PC-9 (cell line): ENCODE data around the gene CISTR.

Experiments
- CTCF ChIP-seq: fragments of 200-600 bp; sonication (generic); conservative IDR thresholded peaks from 2 replicates; pipeline ENCODE4 v1.6.1; 2017; ENCODE audit warnings: mixed run types, antibody characterized with exemption, mild to moderate bottlenecking, moderate library complexity
- EZH2 ChIP-seq: fragments of 200-600 bp; sonication (generic); IDR thresholded peaks from 2 replicates; pipeline ENCODE4 v1.8.0; 2017; ENCODE audit warnings: antibody characterized with exemption, low read depth

- TF ChIP-seq CTCF (no peak), EZH2 (no peak)
Observed at GRCh38 chr12:53733051-53733806, 18.6 kb downstream of the CISTR start.
